Small intestine (tissue), 7 donors: ENCODE measurements around the gene TOPAZ1. TPM values are rescaled to one million over a fixed set of nuclear protein-coding genes. Genes with fewer than 3 reads are reported as not detected.

ENCODE experiments used
- DNase-seq, 2 donors: peaks; one replicate each; pipeline versions ENCODE4 v3.0.0 to v3.0.0-alpha.2; 2013
- FAIRE-seq: peaks from 2 replicates; lab custom pipeline; 2012; peaks lifted over from hg19 to GRCh38; lab: Jason Lieb, UNC
- H3K27ac ChIP-seq, 3 donors: one replicate each; pipeline ENCODE4 v1.5.1; 2013; ENCODE audit warnings: low read length in 2 of 3, mild to moderate bottlenecking in 2 of 3, control low read depth in 1 of 3, inconsistent platforms in 1 of 3, low read depth in 1 of 3, moderate library complexity in 1 of 3
- H3K27me3 ChIP-seq, 3 donors: one replicate each; pipeline ENCODE4 v1.6.1; 2013; ENCODE audit warnings: low read length in 3 of 3, inconsistent platforms in 1 of 3; ENCODE audit not compliant: control insufficient read depth in 3 of 3, insufficient read depth in 3 of 3
- H3K36me3 ChIP-seq, 3 donors: one replicate each; pipeline ENCODE4 v1.6.1; 2013; ENCODE audit warnings: low read length in 3 of 3, inconsistent platforms in 1 of 3, low read depth in 1 of 3, mild to moderate bottlenecking in 1 of 3, moderate library complexity in 1 of 3; ENCODE audit not compliant: control insufficient read depth in 3 of 3, insufficient read depth in 2 of 3
- H3K4me1 ChIP-seq, 3 donors: one replicate each; pipeline ENCODE4 v1.6.1; 2013; ENCODE audit warnings: low read length in 2 of 3, inconsistent platforms in 1 of 3, low read depth in 1 of 3, mild to moderate bottlenecking in 1 of 3, moderate library complexity in 1 of 3; ENCODE audit not compliant: control insufficient read depth in 3 of 3, insufficient read depth in 2 of 3
- H3K4me3 ChIP-seq, 3 donors: one replicate each; pipeline ENCODE4 v1.5.1; 2013; ENCODE audit warnings: low read length in 3 of 3, control low read depth in 1 of 3, inconsistent platforms in 1 of 3, low read depth in 1 of 3, mild to moderate bottlenecking in 1 of 3, moderate library complexity in 1 of 3
- H3K9me3 ChIP-seq, 2 donors: one replicate each; pipeline ENCODE4 v1.6.1; 2013; ENCODE audit warnings: low read depth in 1 of 2, low read length in 1 of 2; ENCODE audit not compliant: control insufficient read depth in 2 of 2, insufficient read depth in 1 of 2
- WGBS, 3 donors: extraction: QIAGEN DNeasy Blood & Tissue Kit; methylation state at CpG; one replicate each; pipeline ENCODE4 v1.1.7; 2013; 5-methylcytosine and 5-hydroxymethylcytosine counted together
- polyA plus RNA-seq, 4 donors: library from polyadenylated mRNA; stranded (reverse) in 3 of 4; unstranded in 1 of 4; fragments of 200-250 nt in 3 of 4; fragments of 120-200 nt in 1 of 4; gene quantifications; one replicate each; pipeline versions ENCODE4 v1.2.1 to v1.2.3, GENCODE V29; 2013
- donor health status: healthy with polysubstance abuse.
- donor health status: control.
- donor health status: control.
- donor health status: Bipolar disorder and iron deficiency.
- donor health status: healthy.

Gene TOPAZ1
- polyA plus RNA-seq, 4 donors: not detected

DNA sequence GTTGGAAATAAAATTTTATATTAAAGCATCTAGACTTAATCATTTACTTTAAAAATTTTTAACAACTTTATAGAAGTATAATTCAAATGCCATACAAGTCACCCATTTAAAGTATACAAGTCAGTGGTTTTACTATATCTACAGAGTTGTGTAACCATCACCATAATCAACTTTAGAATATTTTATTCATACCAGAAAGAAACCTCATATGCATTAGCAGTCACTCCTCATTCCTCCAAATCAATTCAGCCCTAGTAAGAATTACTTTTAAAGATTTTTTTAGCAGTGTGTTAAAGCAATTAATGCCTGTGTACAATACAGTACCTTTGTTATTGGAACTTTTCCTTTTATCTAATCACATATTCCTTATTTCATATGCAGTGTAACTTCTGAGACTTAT is 82.9 kb downstream of the TOPAZ1 start:
- H3K4me3 ChIP-seq: no peak overlapping the region
- no peak for FAIRE-seq
- no peaks in the 10 kb centered on the region for H3K9me3 ChIP-seq

DNA sequence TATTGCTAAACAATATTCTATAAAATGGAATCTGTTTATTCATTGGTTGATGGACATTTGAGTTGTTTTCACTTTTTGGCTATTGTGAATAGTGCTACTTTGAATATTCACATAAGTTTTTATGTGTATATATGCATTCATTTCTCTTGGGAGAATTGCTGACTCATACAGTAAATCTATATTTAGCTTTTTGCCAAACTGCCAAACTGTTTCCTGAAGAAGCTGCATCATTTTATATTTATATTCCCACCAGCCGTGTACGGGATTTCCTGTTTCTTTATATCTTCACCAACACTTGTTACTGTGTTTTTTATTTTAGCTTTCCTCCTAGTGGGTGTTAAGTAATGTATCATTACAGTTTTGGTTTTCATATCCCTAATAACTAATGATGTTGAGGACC is 84.3 kb downstream of the TOPAZ1 start:
- H3K4me3 ChIP-seq: no peak overlapping the region
- no peaks in the 10 kb centered on the region for H3K9me3 ChIP-seq
- H3K27ac ChIP-seq: no peak overlapping the region
- H3K4me1 ChIP-seq: no peaks in the 10 kb centered on the region
- FAIRE-seq (no peak), DNase-seq (no peak)
- no peaks in the 10 kb centered on the region for H3K27me3 ChIP-seq
- no peaks in the 10 kb centered on the region for H3K36me3 ChIP-seq
- WGBS, 3 donors: 55 to 80% (median 65%) methylated on average over 2 of the region's 2 CpGs

More for the DNA sequence above, 82.9 kb downstream of the TOPAZ1 start:
- Histone ChIP-seq H3K27me3 (no peaks in the 10 kb centered on the region), H3K4me1 (no peaks in the 10 kb centered on the region), H3K27ac (no peak overlapping the region), H3K36me3 (no peaks in the 10 kb centered on the region)
- DNase-seq: no peak

DNA sequence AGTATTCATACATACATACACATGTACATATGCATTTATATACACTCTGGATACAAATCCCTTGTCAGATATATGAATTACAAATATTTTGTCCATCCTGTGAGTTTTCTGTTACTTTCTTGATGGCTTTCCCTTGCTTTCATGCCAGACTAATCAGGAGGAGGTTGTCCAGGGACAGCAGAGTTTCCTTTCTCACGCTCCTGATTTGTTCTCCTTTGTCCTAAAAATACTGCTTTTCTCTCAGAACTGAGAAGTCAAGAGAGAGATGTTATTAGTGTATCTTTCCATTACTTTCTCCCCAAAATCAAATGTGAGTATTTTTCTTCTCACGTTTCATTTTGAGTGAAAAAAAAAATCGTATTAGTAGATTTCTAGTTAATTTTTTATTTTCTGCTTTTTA is 84.8 kb downstream of the TOPAZ1 start:
- Histone ChIP-seq H3K36me3 (no peaks in the 10 kb centered on the region), H3K27me3 (no peaks in the 10 kb centered on the region), H3K27ac (no peak overlapping the region), H3K4me1 (no peaks in the 10 kb centered on the region), H3K4me3 (no peak overlapping the region), H3K9me3 (no peaks in the 10 kb centered on the region)
- 82 to 87% (median 82%) methylated on average over 3 of the region's 3 CpGs for WGBS, 3 donors
- DNase-seq (no peak), FAIRE-seq (no peak)

DNA sequence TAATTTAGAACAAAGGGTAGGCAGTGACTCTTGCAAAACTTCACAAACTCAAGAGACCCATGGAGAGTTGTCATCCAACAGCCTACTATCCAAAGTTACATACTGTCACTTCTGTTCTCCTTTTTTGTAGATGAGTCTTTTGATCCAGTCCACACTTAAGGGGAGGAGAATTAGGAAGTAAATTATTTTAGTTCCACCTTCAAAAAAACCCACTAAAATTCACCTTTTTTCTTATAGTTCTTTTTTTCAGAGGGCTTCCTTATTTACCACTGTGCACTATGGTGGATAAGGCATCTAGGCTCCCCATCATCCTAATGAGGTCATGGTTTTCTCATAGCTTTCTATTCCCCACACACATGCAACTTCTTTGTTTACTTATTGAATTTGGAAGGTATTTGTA is 88.3 kb downstream of the TOPAZ1 start:
- Histone ChIP-seq H3K4me1 (no peaks in the 10 kb centered on the region), H3K4me3 (no peak overlapping the region), H3K27me3 (no peaks in the 10 kb centered on the region), H3K36me3 (no peaks in the 10 kb centered on the region), H3K27ac (no peak overlapping the region), H3K9me3 (no peaks in the 10 kb centered on the region)
- FAIRE-seq (no peak), DNase-seq (no peak)

DNA sequence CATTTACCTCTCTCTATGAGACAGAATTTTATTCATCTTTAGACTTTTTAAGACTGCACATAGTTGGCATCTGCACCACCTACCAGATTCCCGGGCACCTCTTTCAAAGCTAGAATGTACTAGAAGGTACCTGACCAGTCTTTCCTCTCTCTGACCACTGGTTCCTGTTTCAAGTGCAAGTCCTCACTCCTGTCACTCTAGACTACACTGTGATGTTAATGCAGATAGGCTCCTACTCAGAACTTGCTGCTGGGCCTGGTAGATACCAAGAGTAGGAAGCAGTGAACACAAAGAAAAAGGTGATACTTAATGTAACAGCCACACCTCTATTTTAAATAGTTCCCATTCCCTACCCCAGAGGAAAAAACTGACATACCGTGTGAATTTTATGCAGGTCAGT is 88.8 kb downstream of the TOPAZ1 start:
- 81 to 87% (median 86%) methylated on average over 2 of the region's 2 CpGs for WGBS, 3 donors
- no peak for FAIRE-seq
- no peak for DNase-seq

DNA sequence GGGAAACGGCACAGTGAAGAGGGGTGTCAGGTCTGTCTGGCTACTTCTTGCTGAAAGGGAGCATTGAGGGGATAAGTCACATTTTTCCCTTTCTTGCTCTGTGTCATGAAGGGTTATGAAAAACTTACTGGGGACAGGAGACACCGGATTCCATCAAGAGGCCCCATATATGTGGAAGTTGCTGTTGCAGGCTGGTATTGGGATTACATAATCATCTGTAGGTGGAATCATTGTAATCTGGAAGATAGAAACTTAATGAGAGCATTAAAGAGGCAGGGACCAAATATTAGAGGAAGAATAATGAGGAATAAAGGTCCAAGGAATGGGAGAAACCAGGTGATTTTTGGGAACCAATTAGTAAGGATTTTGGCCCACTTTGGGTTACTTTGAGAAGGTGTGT is 92.6 kb downstream of the TOPAZ1 start:
- FAIRE-seq (no peak), DNase-seq (no peak)
- WGBS, 3 donors: 81 to 87% (median 85%) methylated on average over 2 of the region's 2 CpGs
- Histone ChIP-seq H3K36me3 (no peaks in the 10 kb centered on the region), H3K9me3 (no peaks in the 10 kb centered on the region), H3K4me1 (peaks cover 0 to 6% (median 3%) of the 10 kb centered on the region in 3 donors), H3K27ac (no peak overlapping the region), H3K4me3 (no peak overlapping the region), H3K27me3 (no peaks in the 10 kb centered on the region)

More for the DNA sequence above, 88.8 kb downstream of the TOPAZ1 start:
- Histone ChIP-seq H3K27me3 (no peaks in the 10 kb centered on the region), H3K27ac (no peak overlapping the region), H3K4me1 (no peaks in the 10 kb centered on the region), H3K4me3 (no peak overlapping the region), H3K36me3 (no peaks in the 10 kb centered on the region), H3K9me3 (no peaks in the 10 kb centered on the region)

DNA sequence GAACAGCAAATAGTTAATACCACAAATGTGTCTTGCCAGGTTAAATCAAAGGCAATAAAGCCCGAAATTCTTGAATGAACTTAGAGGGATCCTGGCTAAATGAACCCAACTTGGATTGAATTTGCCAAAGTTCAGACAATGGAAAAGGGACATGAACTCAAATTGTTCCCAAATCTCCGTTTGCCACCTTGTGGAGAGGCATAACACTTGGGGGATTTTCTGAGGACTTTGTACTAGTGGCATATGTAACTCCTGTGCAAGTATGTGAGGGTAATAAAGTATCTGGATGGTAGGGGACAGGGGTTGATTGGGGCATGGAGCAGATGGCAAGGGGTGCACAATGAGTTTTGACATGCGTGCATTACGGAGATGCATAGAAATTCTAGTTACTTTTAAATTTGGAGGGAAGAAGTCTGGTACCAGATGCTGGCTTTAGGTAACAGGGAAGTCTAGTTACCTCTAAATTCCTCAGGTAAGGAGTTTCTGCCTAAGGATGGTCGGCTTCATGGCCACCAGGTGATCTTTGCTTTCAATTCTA is 95.6 kb downstream of the TOPAZ1 start:
- 18 to 61% (median 42%) methylated on average over 5 of the region's 5 CpGs for WGBS, 3 donors
- FAIRE-seq (no peak), DNase-seq (peak; percentile 26 to 76)
- Histone ChIP-seq H3K9me3 (no peaks in the 10 kb centered on the region), H3K27ac (peak overlapping the region in 2 of 3 donors; percentile 93 to 97), H3K27me3 (no peaks in the 10 kb centered on the region), H3K4me3 (peak overlapping the region in 2 of 3 donors; percentile 60 to 88), H3K4me1 (peaks cover 0 to 11% (median 8%) of the 10 kb centered on the region in 3 donors), H3K36me3 (no peaks in the 10 kb centered on the region)

DNA sequence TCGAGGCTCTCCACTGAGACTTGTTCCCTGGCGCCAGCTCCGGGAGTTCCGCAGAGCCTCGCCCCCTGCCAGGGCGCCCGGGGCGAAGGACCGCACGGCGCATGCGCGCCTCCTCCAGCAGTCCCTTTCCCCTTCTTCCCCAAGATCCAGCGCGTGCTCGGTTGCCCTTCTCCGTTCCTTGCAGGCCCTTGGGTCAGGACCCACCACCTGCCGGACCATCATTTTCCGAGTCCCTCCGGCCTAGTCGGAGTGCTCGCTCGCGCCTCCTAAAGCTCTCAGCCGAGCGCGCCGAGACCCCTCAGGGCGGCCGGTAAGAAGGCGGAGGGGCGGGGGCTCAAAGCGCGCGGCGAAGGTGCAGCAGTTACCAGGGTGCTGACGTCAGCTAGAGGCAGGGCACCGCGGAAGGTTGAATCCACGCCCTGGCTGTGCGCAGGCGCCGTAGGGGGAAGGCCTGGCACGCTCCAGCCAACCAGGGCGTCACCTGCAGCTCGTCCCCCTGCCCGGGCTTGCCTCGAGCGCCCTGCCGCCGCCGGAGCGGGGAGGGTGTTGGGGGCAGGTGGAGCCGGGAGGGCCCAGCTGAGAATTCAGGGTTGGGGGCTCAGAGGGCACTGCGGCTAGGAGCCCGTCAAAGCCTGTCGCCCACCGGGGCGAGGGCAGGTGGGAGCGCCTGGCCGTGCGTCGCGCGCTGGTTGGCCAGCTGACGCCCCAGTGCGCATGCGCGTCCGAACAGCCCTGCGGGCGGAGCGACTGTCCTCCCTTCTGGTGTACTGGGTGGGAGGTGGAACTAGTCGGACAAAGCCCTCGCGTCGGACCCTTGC is 96.5 kb downstream of the TOPAZ1 start, which contains the start of gene TCAIM:
Gene TCAIM (plus strand): TSS at position 757 of the 818 bp plus-strand sequence. CDS start 16,017 bp downstream, outside the sequence.
- H3K4me3 ChIP-seq: peak within 1 kb of the TSS; percentile 59 to 88 (median 60)
- DNase-seq (peak; percentile 99 to 100), FAIRE-seq (no peak)
- no peaks in the 10 kb centered on the region for H3K27me3 ChIP-seq
- no peaks in the 10 kb centered on the region for H3K9me3 ChIP-seq
- H3K36me3 ChIP-seq: peaks cover 0 to 2% (median 2%) of the 10 kb centered on the region in 3 donors
- WGBS, 3 donors: 0 to 1% (median 0%) methylated on average over 58 to 77 of the region's 77 CpGs
- H3K27ac ChIP-seq: peak within 1 kb of the TSS; percentile 76 to 97 (median 93)
- peaks cover 0 to 11% (median 8%) of the 10 kb centered on the region in 3 donors for H3K4me1 ChIP-seq
